NOMO-1 treated with dmso at 0.1 percent for 144 hours (cell line): Measurements from ENCODE around the gene WNT1.

Experiments used
- DNase-seq: peaks from one replicate; lab custom pipeline; 2025; ENCODE audit not compliant: unreplicated experiment; lab: John Stamatoyannopoulos, UW

Gene WNT1

GRCh38 chr12:49026678-49027480, 48.8 kb downstream of the WNT1 start:
- DNase-seq, result no peak

GRCh38 chr12:49027846-49028555, 49.9 kb downstream of the WNT1 start:
- DNase-seq, result no peak

- no peak for DNase-seq
Observed at GRCh38 chr12:49028666-49029275, 50.6 kb downstream of the WNT1 start.

GRCh38 chr12:49030119-49030518, 52.0 kb downstream of the WNT1 start:
- no peak for DNase-seq

GRCh38 chr12:49030714-49031572, 52.8 kb downstream of the WNT1 start:
- no peak for DNase-seq

GRCh38 chr12:49031573-49032161, 53.5 kb downstream of the WNT1 start:
- DNase-seq, result no peak
